IMR-90 (cell line): ENCODE measurements around the gene ATF6B. TPM values are rescaled to one million over a fixed set of nuclear protein-coding genes. Genes with fewer than 3 reads are reported as not detected.

Source experiments
- ATAC-seq: fragments of 200-7000 bp; cut with Tn5 transposase; 2 replicates; pipeline ENCODE4 v1.9.1; 2020; ENCODE audit warnings: low read depth, mild to moderate bottlenecking, moderate library complexity
- BruUV-seq: library from RNA; stranded (reverse); fragments of 400-500 nt; replicated peaks from 2 replicates; lab custom pipeline; 2021; lab: Mats Ljungman, UMichigan
- CTCF ChIA-PET: fragments of 300-600 bp; formaldehyde crosslinking; extraction: SDS; loops from one replicate; lab custom pipeline; 2021; ENCODE audit warnings: antibody characterized with exemption; lab: Yijun Ruan, JAX
- POLR2A ChIA-PET: fragments of 300-600 bp; sonication (Branson Sonifier 250); formaldehyde crosslinking; loops from one replicate; lab custom pipeline; 2022; ENCODE audit warnings: antibody characterized with exemption; ENCODE audit not compliant: unreplicated experiment; lab: Charles Lee
- DNase-seq: peaks from one replicate; pipeline ENCODE4 v3.0.0; 2013
- H2AFZ ChIP-seq: replicated peaks from 2 replicates; pipeline ENCODE3; 2013; ENCODE audit warnings: low read length, mild to moderate bottlenecking; ENCODE audit not compliant: poor library complexity
- H2AK5ac ChIP-seq: 2 replicates; pipeline ENCODE4 v1.6.1; 2013; ENCODE audit warnings: low read depth, low read length, inconsistent platforms
- H2AK9ac ChIP-seq: replicated peaks from 2 replicates; pipeline ENCODE3; 2013; ENCODE audit warnings: mild to moderate bottlenecking, low read depth, low read length, moderate library complexity; ENCODE audit not compliant: poor library complexity
- H2BK120ac ChIP-seq: 2 replicates; pipeline ENCODE4 v1.6.1; 2013; ENCODE audit warnings: low read depth, low read length, inconsistent platforms
- H2BK15ac ChIP-seq: 3 replicates; pipeline ENCODE4 v1.6.1; 2013; ENCODE audit warnings: low read depth, low read length, inconsistent platforms
- H2BK20ac ChIP-seq: 2 replicates; pipeline ENCODE4 v1.6.1; 2013; ENCODE audit warnings: low read depth, mild to moderate bottlenecking, inconsistent platforms, low read length, moderate library complexity
- H2BK5ac ChIP-seq: 2 replicates; pipeline ENCODE4 v1.6.1; 2013; ENCODE audit warnings: mild to moderate bottlenecking, low read depth, low read length, inconsistent platforms; ENCODE audit not compliant: poor library complexity, severe bottlenecking
- H3K14ac ChIP-seq: replicated peaks from 2 replicates; pipeline ENCODE4 v1.6.1; 2013; ENCODE audit warnings: low read depth, low read length, inconsistent platforms
- H3K18ac ChIP-seq: 2 replicates; pipeline ENCODE4 v1.6.1; 2013; ENCODE audit warnings: low read depth, low read length, control low read depth
- H3K23ac ChIP-seq: 2 replicates; pipeline ENCODE4 v1.6.1; 2013; ENCODE audit warnings: low read depth, low read length, inconsistent platforms
- H3K27ac ChIP-seq: 2 replicates; pipeline ENCODE4 v1.5.1; 2013; ENCODE audit warnings: mild to moderate bottlenecking, control low read depth, low read length; ENCODE audit not compliant: insufficient read depth
- H3K27me3 ChIP-seq: 2 replicates; pipeline ENCODE4 v1.6.1; 2013; ENCODE audit warnings: low read length; ENCODE audit not compliant: control insufficient read depth, insufficient read depth
- H3K36me3 ChIP-seq: 2 replicates; pipeline ENCODE4 v1.6.1; 2013; ENCODE audit warnings: low read length, mixed read lengths; ENCODE audit not compliant: control insufficient read depth, insufficient read depth
- H3K4ac ChIP-seq: 2 replicates; pipeline ENCODE4 v1.6.1; 2013; ENCODE audit warnings: low read depth, low read length, inconsistent platforms
- H3K4me1 ChIP-seq: 2 replicates; pipeline ENCODE4 v1.6.1; 2013; ENCODE audit warnings: low read length, mixed read lengths; ENCODE audit not compliant: control insufficient read depth, insufficient read depth
- H3K4me2 ChIP-seq: 2 replicates; pipeline ENCODE4 v1.6.1; 2013; ENCODE audit warnings: low read depth, mild to moderate bottlenecking, control low read depth, low read length, moderate library complexity
- H3K4me3 ChIP-seq: 2 replicates; pipeline ENCODE4 v1.5.1; 2013; ENCODE audit warnings: low read depth, mild to moderate bottlenecking, control low read depth, low read length, moderate library complexity; ENCODE audit not compliant: insufficient read depth
- H3K56ac ChIP-seq: 2 replicates; pipeline ENCODE4 v1.6.1; 2013; ENCODE audit warnings: low read length, inconsistent platforms; ENCODE audit not compliant: insufficient read depth; ENCODE audit errors: extremely low read depth
- H3K79me1 ChIP-seq, 2 experiments: 2 replicates each; pipeline ENCODE4 v1.6.1; 2013; ENCODE audit warnings: low read length in 2 of 2, inconsistent platforms in 1 of 2, low read depth in 1 of 2
- H3K9ac ChIP-seq: 2 replicates; pipeline ENCODE4 v1.6.1; 2013; ENCODE audit warnings: low read depth, low read length, control low read depth
- H3K9me1 ChIP-seq: 2 replicates; pipeline ENCODE4 v1.6.1; 2013; ENCODE audit warnings: low read length, inconsistent platforms; ENCODE audit not compliant: insufficient read depth
- H3K9me3 ChIP-seq: 2 replicates; pipeline ENCODE4 v1.6.1; 2013; ENCODE audit warnings: low read length; ENCODE audit not compliant: control insufficient read depth, insufficient read depth
- H4K20me1 ChIP-seq: 2 replicates; pipeline ENCODE4 v1.6.1; 2013; ENCODE audit warnings: low read length, inconsistent platforms; ENCODE audit not compliant: insufficient read depth
- H4K5ac ChIP-seq: 2 replicates; pipeline ENCODE4 v1.6.1; 2013; ENCODE audit warnings: mild to moderate bottlenecking, low read depth, low read length, control low read depth
- H4K8ac ChIP-seq, 2 experiments: 2 replicates each; pipeline ENCODE4 v1.6.1; 2013; ENCODE audit warnings: low read depth in 2 of 2, low read length in 2 of 2, control low read depth in 1 of 2, inconsistent platforms in 1 of 2
- H4K91ac ChIP-seq: 2 replicates; pipeline ENCODE4 v1.6.1; 2013; ENCODE audit warnings: low read depth, low read length, inconsistent platforms; ENCODE audit not compliant: insufficient read depth
- BHLHE40 ChIP-seq: fragments of 150-350 bp; IDR thresholded peaks from 2 replicates; pipeline ENCODE4 v1.6.1; 2016; ENCODE audit warnings: mild to moderate bottlenecking, low read depth, low read length
- CEBPB ChIP-seq: IDR thresholded peaks from 2 replicates; pipeline ENCODE4 v1.6.1; 2012; ENCODE audit warnings: low read depth, low read length, improper control_type of control experiment
- CHD1 ChIP-seq: IDR thresholded peaks from 2 replicates; pipeline ENCODE4 v1.6.1; 2012; ENCODE audit warnings: low read depth, low read length, improper control_type of control experiment
- CTCF ChIP-seq: conservative IDR thresholded peaks from 2 replicates; pipeline ENCODE4 v1.5.1; 2012; ENCODE audit warnings: mild to moderate bottlenecking, low read depth, low read length, improper control_type of control experiment
- ELK1 ChIP-seq: fragments of 150-350 bp; IDR thresholded peaks from 2 replicates; pipeline ENCODE4 v1.6.1; 2016; ENCODE audit warnings: low read depth, mild to moderate bottlenecking, low read length, moderate library complexity, borderline replicate concordance
- FOS ChIP-seq: fragments of 150-350 bp; IDR thresholded peaks from 2 replicates; pipeline ENCODE4 v1.6.1; 2016; ENCODE audit warnings: low read depth, low read length
- MAFK ChIP-seq: IDR thresholded peaks from 2 replicates; pipeline ENCODE4 v1.6.1; 2012; ENCODE audit warnings: low read depth, low read length, improper control_type of control experiment
- MAZ ChIP-seq: IDR thresholded peaks from 2 replicates; pipeline ENCODE4 v1.6.1; 2012; ENCODE audit warnings: low read depth, mild to moderate bottlenecking, low read length, improper control_type of control experiment, moderate library complexity, borderline replicate concordance
- MXI1 ChIP-seq: IDR thresholded peaks from 2 replicates; pipeline ENCODE4 v1.6.1; 2012; ENCODE audit warnings: low read depth, mild to moderate bottlenecking, low read length, moderate library complexity, borderline replicate concordance
- NFE2L2 ChIP-seq: fragments of 150-350 bp; IDR thresholded peaks from 2 replicates; pipeline ENCODE4 v1.6.1; 2016; ENCODE audit warnings: low read depth, mild to moderate bottlenecking, low read length
- POLR2A ChIP-seq: IDR thresholded peaks from 2 replicates; pipeline ENCODE4 v1.6.1; 2012; ENCODE audit warnings: mild to moderate bottlenecking, low read depth, low read length
- RAD21 ChIP-seq: IDR thresholded peaks from 2 replicates; pipeline ENCODE4 v1.6.1; 2012; ENCODE audit warnings: low read length, improper control_type of control experiment
- RCOR1 ChIP-seq: IDR thresholded peaks from 2 replicates; pipeline ENCODE4 v1.6.1; 2012; ENCODE audit warnings: mild to moderate bottlenecking, low read length, improper control_type of control experiment; ENCODE audit not compliant: insufficient replicate concordance
- RFX5 ChIP-seq: IDR thresholded peaks from 2 replicates; pipeline ENCODE4 v1.8.0; 2012; ENCODE audit warnings: low read depth, mild to moderate bottlenecking, low read length, moderate library complexity
- SMC3 ChIP-seq: fragments of 150-350 bp; IDR thresholded peaks from 2 replicates; pipeline ENCODE4 v1.6.1; 2016; ENCODE audit warnings: low read depth, mild to moderate bottlenecking, antibody characterized with exemption, low read length, moderate library complexity
- USF2 ChIP-seq: fragments of 150-350 bp; IDR thresholded peaks from 2 replicates; pipeline ENCODE4 v1.6.1; 2017; ENCODE audit warnings: mild to moderate bottlenecking, antibody characterized with exemption, low read length, low read depth
- WGBS, 2 experiments: methylation state at CpG; one replicate each; pipeline versions ENCODE4 v1.1.5 to v1.1.7; 2013; ENCODE audit warnings: missing lambda C conversion rate in 2 of 2; ENCODE audit not compliant: insufficient read length in 1 of 2; ENCODE audit errors: extremely low coverage in 2 of 2; 5-methylcytosine and 5-hydroxymethylcytosine counted together
- dilution Hi-C: fragments of 300-500 bp; cut with HindIII; formaldehyde crosslinking; loops from one replicate; pipeline ENCODE4 v1.14.3; 2018; ENCODE audit warnings: low sequenced_read_pairs; ENCODE audit not compliant: unreplicated experiment
- in situ Hi-C: fragments of 300-500 bp; cut with MboI; formaldehyde crosslinking; loops from 3 replicates; pipeline ENCODE4 v1.14.3; 2019; ENCODE audit warnings: low sequenced_read_pairs, inconsistent platforms, mixed read lengths
- intact Hi-C: fragments of 100-400 bp; cut with micrococcal nuclease; formaldehyde crosslinking; loops from 2 replicates; pipeline ENCODE4 v1.10.0; 2022
- polyA plus RNA-seq, 3 experiments: library from polyadenylated mRNA; depleted of rRNA; stranded (reverse); fragments of >200 nt; gene quantifications; 2 replicates each; pipeline ENCODE4 v1.2.3, GENCODE V29; 2012; ENCODE audit warnings: low replicate concordance in 1 of 3
- total RNA-seq: library from RNA; depleted of rRNA; stranded (reverse); fragments of >200 nt; gene quantifications from 2 replicates; pipeline ENCODE4 v1.2.3, GENCODE V29; 2012

The ATF6B gene
- total and polyA plus RNA-seq, 2 of the 4 experiments (the other 2 are of a cell fraction): 7.9 to 69.6 TPM

GRCh38 chr6:32109765-32110160 is 18.3 kb downstream of the ATF6B start:
- H3K9ac ChIP-seq: no peak overlapping the region
- H3K14ac ChIP-seq: no peak overlapping the region
- no peak overlapping the region for H2BK5ac ChIP-seq
- no peak for DNase-seq
- H3K4me1 ChIP-seq: peaks cover 36% of the 10 kb centered on the region
- intact Hi-C loops (loop anchor here (5.0 kb wide), 1 partner anchor 152 kb away; the partner anchor contains the start of genes NELFE and SKIC2), dilution Hi-C loops (no loop called here), in situ Hi-C loops (loop anchor here (10.0 kb wide), 1 partner anchor 135 kb away; the partner anchor contains the start of gene DXO)
- ChIA-PET CTCF (interaction anchor here (1.3 kb wide), 1 partner anchor 45 kb away, joined by 3 read pairs; no protein-coding TSS in a partner anchor), POLR2A (interaction anchor here (0.6 kb wide), 1 partner anchor 126 kb away, joined by 4 read pairs; no protein-coding TSS in a partner anchor)
- H4K20me1 ChIP-seq: peaks cover 4% of the 10 kb centered on the region; the same call in 1 of the 2 replicates
- no peak overlapping the region for H3K27ac ChIP-seq
- peaks cover 0 to 9% of the 10 kb centered on the region in 2 experiments; a peak in 1 of 4 replicates for H3K79me1 ChIP-seq
- peaks cover 3% of the 10 kb centered on the region; the same call in 1 of the 2 replicates for H3K36me3 ChIP-seq
- H4K91ac ChIP-seq: no peak overlapping the region
- no peak overlapping the region for H2AK5ac ChIP-seq
- H3K9me1 ChIP-seq: peaks cover 12% of the 10 kb centered on the region
- H2BK120ac ChIP-seq: no peak overlapping the region
- no peak overlapping the region for H4K5ac ChIP-seq
- no peak overlapping the region for H3K56ac ChIP-seq
- H3K4ac ChIP-seq: no peak overlapping the region
- 60% methylated on average over 1 of the region's 6 CpGs; no CpG with 5 or more reads in 1 of the 2 experiments for WGBS, 2 experiments
- no peak overlapping the region for H4K8ac ChIP-seq
- no peaks in the 10 kb centered on the region for H3K9me3 ChIP-seq
- TF ChIP-seq USF2: no peak
- TF ChIP-seq CTCF: no peak
- no peak for TF ChIP-seq BHLHE40
- no peak for TF ChIP-seq CHD1
- no peak for TF ChIP-seq CEBPB
- TF ChIP-seq RFX5: no peak
- TF ChIP-seq MAFK: no peak
- no peak for TF ChIP-seq SMC3
- no peak for TF ChIP-seq RAD21
- no peak for TF ChIP-seq ELK1
- TF ChIP-seq MXI1: no peak
- TF ChIP-seq POLR2A: no peak
- no peak for TF ChIP-seq MAZ
- no peak for TF ChIP-seq RCOR1
- TF ChIP-seq FOS: no peak
- TF ChIP-seq NFE2L2: no peak
- H3K23ac ChIP-seq: no peak overlapping the region
- no peak overlapping the region for H2AK9ac ChIP-seq
- H3K18ac ChIP-seq: no peak overlapping the region
- H2AFZ ChIP-seq: no peak overlapping the region
- BruUV-seq: no TSS peak
- no peak overlapping the region for H2BK15ac ChIP-seq
- ATAC-seq: no peak
- no peak overlapping the region for H3K4me3 ChIP-seq
- no peak overlapping the region for H3K4me2 ChIP-seq
- H2BK20ac ChIP-seq: no peak overlapping the region
- peaks cover 27% of the 10 kb centered on the region for H3K27me3 ChIP-seq
